Transverse colon (tissue), 4 donors: Measurements from ENCODE around the gene IL1F10. TPM values are rescaled to one million over a fixed set of nuclear protein-coding genes. Genes with fewer than 3 reads are reported as not detected.

Source experiments
- DNase-seq: peaks from one replicate; pipeline ENCODE4 v3.0.0-alpha.2; 2019
- H3K27ac ChIP-seq, 4 donors: fragments of 200-600 bp; sonication (generic); 2 replicates each; pipeline ENCODE4 v1.5.1; 2016 to 2018; ENCODE audit warnings: inconsistent platforms in 4 of 4
- H3K27me3 ChIP-seq: fragments of 200-600 bp; sonication (generic); 2 replicates; pipeline ENCODE4 v1.5.1; 2017; ENCODE audit warnings: inconsistent platforms
- H3K36me3 ChIP-seq, 4 donors: fragments of 200-600 bp; sonication (generic); 2 replicates each; pipeline ENCODE4 v1.5.1; 2017 to 2019; ENCODE audit warnings: inconsistent platforms in 4 of 4
- H3K4me1 ChIP-seq, 4 donors: fragments of 200-600 bp; sonication (generic); 2 replicates each; pipeline ENCODE4 v1.5.1; 2017 to 2020; ENCODE audit warnings: inconsistent platforms in 4 of 4
- H3K4me3 ChIP-seq, 4 donors: fragments of 200-600 bp; sonication (generic); 1 replicate in 1 of 4; 2 replicates in 3 of 4; pipeline versions ENCODE4 v1.5.1 to v1.6.1; 2017 to 2019; ENCODE audit warnings: inconsistent platforms in 4 of 4
- H3K9me3 ChIP-seq, 2 donors: fragments of 200-600 bp; sonication (generic); 2 replicates each; pipeline ENCODE4 v1.5.1; 2017 to 2019; ENCODE audit warnings: inconsistent platforms in 2 of 2
- EP300 ChIP-seq: sonication (generic); formaldehyde crosslinking; IDR thresholded peaks from one replicate; pipeline ENCODE4 v1.6.1; 2017; ENCODE audit warnings: antibody characterized with exemption, low read depth
- POLR2A ChIP-seq: fragments of 450-650 bp; IDR thresholded peaks from one replicate; pipeline ENCODE4 v1.6.1; 2016; ENCODE audit warnings: antibody characterized with exemption, mild to moderate bottlenecking, moderate library complexity
- POLR2AphosphoS5 ChIP-seq, 3 donors: sonication (generic); formaldehyde crosslinking; IDR thresholded peaks; one replicate each; pipeline ENCODE4 v1.6.1; 2016; ENCODE audit warnings: antibody characterized with exemption in 3 of 3
- WGBS, 2 donors: methylation state at CpG; one replicate each; pipeline ENCODE4 v1.1.5; 2018; ENCODE audit warnings: low coverage in 1 of 2; 5-methylcytosine and 5-hydroxymethylcytosine counted together
- in situ Hi-C, 4 donors: fragments of 200-750 bp; cut with MboI; loops; one replicate each; pipeline versions ENCODE4 v1.15.0 to v1.15.1; 2017; ENCODE audit warnings: low sequenced_read_pairs in 3 of 4, low pct_ligation_motif_present in 1 of 4, low pct_unique_long_range_greater_than_20kb in 1 of 4
- intact Hi-C: fragments of 100-400 bp; cut with DNase I; formaldehyde crosslinking; loops from one replicate; pipeline ENCODE4 v1.15.1; 2023; ENCODE audit warnings: low total_unique reads
- total RNA-seq, 4 donors: library from RNA; depleted of rRNA; stranded (reverse); fragments of >200 nt; gene quantifications; one replicate each; pipeline ENCODE4 v1.1.0, GENCODE V29; 2016
- TF ChIP-seq, protein P1 (sequence below), 5 experiments: fragments of 200-600 bp in 3 of 5; fragments of 450-650 bp in 2 of 5; sonication (generic) in 3 of 5; IDR thresholded peaks; 1 replicate in 2 of 5; 2 replicates in 3 of 5; pipeline ENCODE4 v1.5.1; 2016 to 2017; ENCODE audit warnings: antibody characterized with exemption in 5 of 5, inconsistent platforms in 3 of 5, mild to moderate bottlenecking in 2 of 5, moderate library complexity in 1 of 5

IL1F10 gene
- total RNA-seq, 4 donors from 2014 or later = not detected

DNA sequence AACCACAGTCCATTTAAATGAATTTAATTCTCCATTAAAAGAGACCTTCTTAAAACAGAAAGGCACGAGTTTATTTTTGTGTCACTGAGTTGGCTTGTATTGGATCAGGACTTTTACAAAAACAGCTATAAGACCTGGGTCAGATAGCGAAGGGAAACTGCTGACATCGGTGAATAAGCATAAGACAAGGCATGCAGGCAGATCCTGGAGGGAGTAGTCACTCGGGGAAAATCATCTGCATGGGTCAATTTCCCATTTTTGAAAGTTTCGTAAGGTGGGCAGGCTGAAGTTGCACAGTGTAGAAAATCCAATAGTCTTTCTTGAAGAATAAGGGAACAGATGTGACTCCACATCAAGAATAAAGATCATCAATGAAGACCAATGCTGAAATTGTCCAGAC, 28.1 kb upstream of the IL1F10 start:
- no peak for DNase-seq
- no peak for TF ChIP-seq EP300
- TF ChIP-seq, protein P1, sequence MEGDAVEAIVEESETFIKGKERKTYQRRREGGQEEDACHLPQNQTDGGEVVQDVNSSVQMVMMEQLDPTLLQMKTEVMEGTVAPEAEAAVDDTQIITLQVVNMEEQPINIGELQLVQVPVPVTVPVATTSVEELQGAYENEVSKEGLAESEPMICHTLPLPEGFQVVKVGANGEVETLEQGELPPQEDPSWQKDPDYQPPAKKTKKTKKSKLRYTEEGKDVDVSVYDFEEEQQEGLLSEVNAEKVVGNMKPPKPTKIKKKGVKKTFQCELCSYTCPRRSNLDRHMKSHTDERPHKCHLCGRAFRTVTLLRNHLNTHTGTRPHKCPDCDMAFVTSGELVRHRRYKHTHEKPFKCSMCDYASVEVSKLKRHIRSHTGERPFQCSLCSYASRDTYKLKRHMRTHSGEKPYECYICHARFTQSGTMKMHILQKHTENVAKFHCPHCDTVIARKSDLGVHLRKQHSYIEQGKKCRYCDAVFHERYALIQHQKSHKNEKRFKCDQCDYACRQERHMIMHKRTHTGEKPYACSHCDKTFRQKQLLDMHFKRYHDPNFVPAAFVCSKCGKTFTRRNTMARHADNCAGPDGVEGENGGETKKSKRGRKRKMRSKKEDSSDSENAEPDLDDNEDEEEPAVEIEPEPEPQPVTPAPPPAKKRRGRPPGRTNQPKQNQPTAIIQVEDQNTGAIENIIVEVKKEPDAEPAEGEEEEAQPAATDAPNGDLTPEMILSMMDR (IDR thresholded peaks at IDR 0.05) = no peak
- TF ChIP-seq POLR2AphosphoS5 (IDR thresholded peaks at IDR 0.05) = no peak
- no peak for TF ChIP-seq POLR2A
- Histone ChIP-seq H3K4me3 (no peak overlapping the region), H3K9me3 (no peaks in the 10 kb centered on the region), H3K36me3 (no peaks in the 10 kb centered on the region), H3K4me1 (peaks cover 0 to 15% (median 0%) of the 10 kb centered on the region in 4 donors), H3K27me3 (no peaks in the 10 kb centered on the region), H3K27ac (no peak overlapping the region)
- in situ Hi-C loops (no loop called here), intact Hi-C loops (no loop called here)
- 33 to 44% methylated on average over 5 of the region's 5 CpGs for WGBS, 2 donors

- no peaks in the 10 kb centered on the region for H3K27me3 ChIP-seq
- H3K36me3 ChIP-seq = no peaks in the 10 kb centered on the region
- no peaks in the 10 kb centered on the region for H3K9me3 ChIP-seq
- peaks cover 0 to 15% (median 0%) of the 10 kb centered on the region in 4 donors for H3K4me1 ChIP-seq
- no peak overlapping the region for H3K27ac ChIP-seq
- intact Hi-C loops (no loop called here), in situ Hi-C loops (no loop called here)
- no peak for TF ChIP-seq POLR2A
- no peak for TF ChIP-seq EP300
- TF ChIP-seq, protein P1 (IDR thresholded peaks at IDR 0.05) = no peak
- no peak for TF ChIP-seq POLR2AphosphoS5 (IDR thresholded peaks at IDR 0.05)
- no peak overlapping the region for H3K4me3 ChIP-seq
- no peak for DNase-seq
- WGBS, 2 donors = 72 to 83% methylated on average over 3 to 5 of the region's 5 CpGs
These were observed 25.9 kb upstream of the IL1F10 start for GRCh38 chr2:113041871-113042270.

DNA sequence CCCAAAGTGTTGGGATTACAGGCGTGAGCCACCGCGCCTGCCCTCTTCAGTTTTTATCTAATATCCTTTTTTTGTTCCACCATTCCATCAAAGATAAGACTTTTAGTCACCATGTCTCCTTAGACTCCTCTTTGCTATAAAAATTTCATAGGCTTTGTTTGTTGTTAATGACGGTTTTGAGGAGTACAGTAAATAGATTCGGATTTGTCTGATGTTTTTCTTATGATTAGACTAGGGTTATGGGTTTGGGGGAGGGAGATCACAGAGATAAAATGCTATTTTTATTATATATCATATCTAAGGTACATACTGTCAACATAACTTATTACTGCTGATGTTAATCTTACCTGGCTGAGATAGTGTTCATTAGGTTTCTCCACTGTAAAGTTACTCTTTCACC, 21.3 kb upstream of the IL1F10 start:
- Histone ChIP-seq H3K9me3 (no peaks in the 10 kb centered on the region), H3K36me3 (no peaks in the 10 kb centered on the region), H3K27ac (no peak overlapping the region), H3K4me3 (no peak overlapping the region), H3K27me3 (no peaks in the 10 kb centered on the region), H3K4me1 (no peaks in the 10 kb centered on the region)
- in situ Hi-C loops = no loop called here
- intact Hi-C loops = no loop called here
- WGBS, 2 donors = 84 to 88% methylated on average over 5 of the region's 5 CpGs
- TF ChIP-seq POLR2A (no peak), POLR2AphosphoS5 (IDR thresholded peaks at IDR 0.05) (no peak), EP300 (no peak)
- TF ChIP-seq, protein P1 (IDR thresholded peaks at IDR 0.05) = no peak
- no peak for DNase-seq

GRCh38 chr2:113050921-113051895, 16.6 kb upstream of the IL1F10 start:
- H3K36me3 ChIP-seq = no peaks in the 10 kb centered on the region
- intact Hi-C loops = no loop called here
- no peaks in the 10 kb centered on the region for H3K27me3 ChIP-seq
- 90 to 91% methylated on average over 3 to 38 of the region's 38 CpGs for WGBS, 2 donors
- in situ Hi-C loops = no loop called here
- no peak for DNase-seq
- no peak overlapping the region for H3K27ac ChIP-seq
- H3K4me1 ChIP-seq = no peaks in the 10 kb centered on the region
- H3K4me3 ChIP-seq = no peak overlapping the region
- H3K9me3 ChIP-seq = peaks cover 0 to 4% of the 10 kb centered on the region in 2 donors
- TF ChIP-seq EP300 (no peak), POLR2AphosphoS5 (IDR thresholded peaks at IDR 0.05) (no peak), POLR2A (no peak)
- TF ChIP-seq, protein P1 (IDR thresholded peaks at IDR 0.05) = no peak
